SK-N-DZ (cell line): ENCODE results near the gene RABEP1.
"Not testable (repeated sequence)": the region's sequence is repeated elsewhere in the genome, so short reads cannot be mapped to it uniquely, and the experiment has no call there.

ENCODE experiments used
- DNase-seq: peaks from one replicate; pipeline ENCODE4 v3.0.0-alpha.2; 2015; ENCODE audit warnings: low spot score

RABEP1 gene

GRCh38 chr17:5419959-5420653 lies 138.0 kb downstream of the RABEP1 start, which contains the start of gene RPAIN:
Gene RPAIN, plus strand, starts transcription at chr17:5420182. Its CDS starts 29 bp downstream, at chr17:5420211.
- DNase-seq: peak; percentile 96

DNA sequence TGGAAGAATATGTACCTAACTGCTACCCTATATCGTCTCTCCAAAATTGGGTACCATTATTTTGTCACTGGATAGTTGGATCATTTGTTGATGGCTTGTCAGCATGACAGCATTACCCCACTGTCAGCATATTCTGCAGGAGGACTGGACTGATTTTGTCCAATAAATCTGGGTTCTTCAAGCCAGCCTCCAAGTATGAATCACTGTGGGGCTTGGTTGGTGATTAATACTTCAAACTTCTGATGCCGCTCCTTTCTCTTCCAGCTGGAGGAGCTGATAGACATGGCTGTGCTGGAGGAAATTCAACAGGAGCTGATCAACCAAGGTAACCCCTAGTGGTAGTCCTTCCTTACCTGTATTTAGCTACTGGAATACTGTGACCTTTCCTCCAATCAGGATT lies 140.4 kb downstream of the RABEP1 start:
- no peak for DNase-seq

- no peak for DNase-seq
Measured at GRCh38 chr17:5424909-5425308, 142.8 kb downstream of the RABEP1 start.

DNA sequence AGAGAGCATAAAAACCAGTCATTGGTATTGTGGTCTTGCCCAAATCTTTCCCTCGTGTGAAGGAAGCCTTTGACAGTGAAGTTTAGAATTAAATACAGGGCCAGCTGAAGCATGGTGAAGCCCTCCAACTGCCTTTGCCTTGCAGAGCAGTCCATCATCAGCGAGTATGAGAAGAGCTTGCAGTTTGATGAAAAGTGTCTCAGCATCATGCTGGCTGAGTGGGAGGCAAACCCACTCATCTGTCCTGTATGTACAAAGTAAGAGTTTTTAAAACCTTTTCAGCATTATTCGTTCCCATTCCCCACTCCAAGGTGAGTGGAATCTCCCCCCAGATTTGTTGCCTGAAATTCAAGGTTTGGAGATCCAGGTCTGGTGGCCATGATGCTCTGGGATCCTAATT lies 143.7 kb downstream of the RABEP1 start:
- no peak for DNase-seq

DNA sequence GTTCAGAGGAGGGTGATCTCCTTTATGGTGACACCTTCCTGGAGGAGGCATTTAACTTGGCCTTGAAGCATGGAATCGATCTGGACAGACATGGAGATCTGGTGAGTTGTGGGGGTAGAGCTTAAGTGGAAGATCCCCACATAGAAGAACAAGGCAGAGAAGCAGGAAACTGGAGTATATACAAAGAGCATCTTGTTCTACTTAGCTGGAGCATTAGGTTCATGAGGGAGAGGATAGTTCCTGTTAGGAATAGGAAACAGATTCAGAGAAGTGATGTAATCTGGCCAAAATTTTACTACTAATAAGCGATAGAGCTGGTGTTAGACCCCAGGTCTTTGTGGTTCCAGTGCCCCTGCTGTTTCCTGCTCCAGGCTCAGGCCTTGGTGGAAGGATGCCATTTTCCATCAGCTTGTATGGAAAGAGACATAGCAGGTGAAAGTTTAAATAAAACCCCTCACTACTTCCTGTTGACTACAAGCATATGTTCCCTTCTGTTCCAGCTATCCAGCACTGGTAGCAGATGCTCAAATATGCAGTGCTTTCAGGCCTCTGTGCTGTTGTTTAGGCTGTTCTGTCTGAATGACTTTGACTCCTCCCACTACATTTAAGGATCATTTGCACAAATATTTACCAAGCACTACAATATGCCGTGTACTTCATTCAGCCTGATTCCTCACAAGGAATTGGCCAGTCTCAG lies 147.3 kb downstream of the RABEP1 start:
- no peak for DNase-seq

- no peak for DNase-seq
Measured at GRCh38 chr17:5430413-5430999, 148.4 kb downstream of the RABEP1 start.

DNA sequence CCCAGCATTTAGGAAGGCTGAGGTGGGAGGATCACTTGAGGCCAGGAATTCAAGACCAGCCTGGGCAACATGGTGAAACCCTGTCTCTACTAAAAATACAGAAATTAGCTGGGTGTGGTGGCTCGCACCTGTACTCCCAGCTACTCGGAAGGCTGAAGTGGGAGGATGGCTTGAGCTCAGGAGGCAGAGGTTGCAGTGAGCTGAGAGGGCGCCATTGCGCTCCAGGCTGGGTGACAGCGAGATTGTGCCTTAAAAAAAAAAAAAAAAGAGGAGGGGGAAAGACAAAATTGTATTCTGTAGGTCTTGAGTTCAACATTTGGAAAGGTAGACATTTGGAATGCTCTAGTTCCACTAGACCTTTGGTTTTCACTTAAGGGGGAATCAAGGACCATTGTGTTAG lies 149.2 kb downstream of the RABEP1 start:
- DNase-seq: not testable (repeated sequence)

GRCh38 chr17:5431949-5432556 lies 150.0 kb downstream of the RABEP1 start:
- no peak for DNase-seq

DNA sequence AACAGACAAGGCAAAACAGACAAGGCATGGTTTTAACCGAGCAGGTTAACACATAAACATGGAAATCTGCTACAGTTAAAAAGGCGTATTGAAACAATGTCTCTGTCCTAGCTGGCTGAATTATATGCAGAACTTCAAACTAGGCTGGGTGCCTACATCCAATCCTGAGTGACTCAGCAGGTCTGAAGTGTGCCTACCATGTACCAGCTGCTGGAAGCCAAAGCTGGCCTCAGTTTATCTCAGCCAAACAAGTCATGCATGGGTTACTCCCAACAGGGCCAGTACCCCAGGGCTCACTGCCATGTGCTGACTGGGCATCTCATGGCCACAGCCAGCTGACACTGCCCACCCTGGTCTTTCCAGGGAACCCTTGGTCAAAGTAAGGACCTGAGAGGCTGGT lies 152.9 kb downstream of the RABEP1 start:
- no peak for DNase-seq
